PC-9 (cell line): Measurements from ENCODE around the gene PIK3R4. TPM values are rescaled to one million over a fixed set of nuclear protein-coding genes. Genes with fewer than 3 reads are reported as not detected.

ENCODE experiments used
- BruUV-seq: library from RNA; stranded (reverse); fragments of 400-500 nt; replicated peaks from 2 replicates; lab custom pipeline; 2021; lab: Mats Ljungman, UMichigan
- CTCF ChIA-PET: fragments of 300-600 bp; sonication (Branson Sonifier 250); formaldehyde crosslinking; loops from one replicate; lab custom pipeline; 2022; ENCODE audit warnings: antibody characterized with exemption; lab: Charles Lee
- POLR2A ChIA-PET: fragments of 300-600 bp; sonication (Branson Sonifier 250); formaldehyde crosslinking; loops from one replicate; lab custom pipeline; 2022; ENCODE audit warnings: antibody characterized with exemption; ENCODE audit not compliant: unreplicated experiment; lab: Charles Lee
- DNase-seq, 2 experiments: peaks; one replicate each; pipeline versions ENCODE4 v3.0.0 to v3.0.0-alpha.2; 2015 to 2022; ENCODE audit warnings: mixed read lengths in 1 of 2
- H2AFZ ChIP-seq: fragments of 200-600 bp; sonication (generic); 2 replicates; pipeline ENCODE4 v1.8.1; 2017; ENCODE audit warnings: antibody characterized with exemption
- H3F3A ChIP-seq: fragments of 200-600 bp; sonication (generic); 2 replicates; pipeline ENCODE4 v1.8.1; 2017; ENCODE audit warnings: antibody characterized with exemption, mild to moderate bottlenecking, low read depth; ENCODE audit not compliant: insufficient read depth
- H3K27ac ChIP-seq: fragments of 200-600 bp; sonication (generic); 2 replicates; pipeline ENCODE4 v1.6.1; 2016; ENCODE audit warnings: mixed run types
- H3K27me3 ChIP-seq: fragments of 200-600 bp; sonication (generic); 2 replicates; pipeline ENCODE4 v1.6.1; 2016; ENCODE audit warnings: low read depth, mixed run types; ENCODE audit not compliant: insufficient read depth
- H3K36me3 ChIP-seq: fragments of 200-600 bp; sonication (generic); 2 replicates; pipeline ENCODE4 v1.6.1; 2016; ENCODE audit warnings: low read depth, mixed run types
- H3K4me1 ChIP-seq: fragments of 200-600 bp; sonication (generic); replicated peaks from 2 replicates; pipeline ENCODE4 v1.6.1; 2016; ENCODE audit warnings: mixed run types; ENCODE audit not compliant: insufficient read depth
- H3K4me2 ChIP-seq: fragments of 200-600 bp; sonication (generic); 2 replicates; pipeline ENCODE4 v1.6.1; 2017; ENCODE audit warnings: mixed run types
- H3K4me3 ChIP-seq: fragments of 200-600 bp; sonication (generic); 2 replicates; pipeline ENCODE4 v1.6.1; 2016; ENCODE audit warnings: mixed run types
- H3K79me2 ChIP-seq: fragments of 200-600 bp; sonication (generic); 2 replicates; pipeline ENCODE4 v1.6.1; 2017; ENCODE audit warnings: low read depth, mixed run types
- H3K9me2 ChIP-seq: fragments of 200-600 bp; sonication (generic); 2 replicates; pipeline ENCODE4 v1.8.1; 2017; ENCODE audit warnings: mild to moderate bottlenecking; ENCODE audit not compliant: insufficient read depth
- H3K9me3 ChIP-seq: fragments of 200-600 bp; sonication (generic); 2 replicates; pipeline ENCODE4 v1.8.1; 2016; ENCODE audit warnings: low read depth; ENCODE audit not compliant: insufficient read depth
- H4K20me1 ChIP-seq: fragments of 200-600 bp; sonication (generic); 2 replicates; pipeline ENCODE4 v1.8.1; 2017; ENCODE audit not compliant: insufficient read depth
- EZH2 ChIP-seq: fragments of 200-600 bp; sonication (generic); IDR thresholded peaks from 2 replicates; pipeline ENCODE4 v1.8.0; 2017; ENCODE audit warnings: antibody characterized with exemption, low read depth
- intact Hi-C: fragments of 100-400 bp; cut with micrococcal nuclease; formaldehyde crosslinking; loops from one replicate; pipeline ENCODE4 v1.10.0; 2022; ENCODE audit not compliant: unreplicated experiment
- total RNA-seq: library from RNA; stranded (reverse); gene quantifications from 2 replicates; pipeline ENCODE4 v1.2.3, GENCODE V29; 2021
- TF ChIP-seq, protein P1 (sequence below): fragments of 200-600 bp; sonication (generic); conservative IDR thresholded peaks from 2 replicates; pipeline ENCODE4 v1.6.1; 2017; ENCODE audit warnings: mixed run types, antibody characterized with exemption, mild to moderate bottlenecking, moderate library complexity

Gene PIK3R4
- total RNA-seq, 1 experiment from 2014 or later = 35.2 TPM

GRCh38 chr3:130686833-130687232 lies 59.8 kb downstream of the PIK3R4 start:
- CTCF ChIA-PET = no interaction called here
- no peaks in the 10 kb centered on the region for H3F3A ChIP-seq
- no peaks in the 10 kb centered on the region; the same call in 1 of the 2 replicates for H3K9me3 ChIP-seq
- H3K4me1 ChIP-seq = no peaks in the 10 kb centered on the region
- H3K9me2 ChIP-seq = no peaks in the 10 kb centered on the region
- peaks cover 10% of the 10 kb centered on the region; the same call in 1 of the 2 replicates for H3K36me3 ChIP-seq
- H2AFZ ChIP-seq = no peak overlapping the region
- no peak for TF ChIP-seq EZH2
- TF ChIP-seq, protein P1, sequence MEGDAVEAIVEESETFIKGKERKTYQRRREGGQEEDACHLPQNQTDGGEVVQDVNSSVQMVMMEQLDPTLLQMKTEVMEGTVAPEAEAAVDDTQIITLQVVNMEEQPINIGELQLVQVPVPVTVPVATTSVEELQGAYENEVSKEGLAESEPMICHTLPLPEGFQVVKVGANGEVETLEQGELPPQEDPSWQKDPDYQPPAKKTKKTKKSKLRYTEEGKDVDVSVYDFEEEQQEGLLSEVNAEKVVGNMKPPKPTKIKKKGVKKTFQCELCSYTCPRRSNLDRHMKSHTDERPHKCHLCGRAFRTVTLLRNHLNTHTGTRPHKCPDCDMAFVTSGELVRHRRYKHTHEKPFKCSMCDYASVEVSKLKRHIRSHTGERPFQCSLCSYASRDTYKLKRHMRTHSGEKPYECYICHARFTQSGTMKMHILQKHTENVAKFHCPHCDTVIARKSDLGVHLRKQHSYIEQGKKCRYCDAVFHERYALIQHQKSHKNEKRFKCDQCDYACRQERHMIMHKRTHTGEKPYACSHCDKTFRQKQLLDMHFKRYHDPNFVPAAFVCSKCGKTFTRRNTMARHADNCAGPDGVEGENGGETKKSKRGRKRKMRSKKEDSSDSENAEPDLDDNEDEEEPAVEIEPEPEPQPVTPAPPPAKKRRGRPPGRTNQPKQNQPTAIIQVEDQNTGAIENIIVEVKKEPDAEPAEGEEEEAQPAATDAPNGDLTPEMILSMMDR = no peak
- POLR2A ChIA-PET = no interaction called here
- H3K4me2 ChIP-seq = no peak overlapping the region
- no TSS peak for BruUV-seq
- intact Hi-C loops = no loop called here
- no peak for DNase-seq
- H4K20me1 ChIP-seq = no peaks in the 10 kb centered on the region
- no peaks in the 10 kb centered on the region for H3K79me2 ChIP-seq
- H3K27ac ChIP-seq = no peak overlapping the region
- H3K27me3 ChIP-seq = no peaks in the 10 kb centered on the region
- H3K4me3 ChIP-seq = no peak overlapping the region

DNA sequence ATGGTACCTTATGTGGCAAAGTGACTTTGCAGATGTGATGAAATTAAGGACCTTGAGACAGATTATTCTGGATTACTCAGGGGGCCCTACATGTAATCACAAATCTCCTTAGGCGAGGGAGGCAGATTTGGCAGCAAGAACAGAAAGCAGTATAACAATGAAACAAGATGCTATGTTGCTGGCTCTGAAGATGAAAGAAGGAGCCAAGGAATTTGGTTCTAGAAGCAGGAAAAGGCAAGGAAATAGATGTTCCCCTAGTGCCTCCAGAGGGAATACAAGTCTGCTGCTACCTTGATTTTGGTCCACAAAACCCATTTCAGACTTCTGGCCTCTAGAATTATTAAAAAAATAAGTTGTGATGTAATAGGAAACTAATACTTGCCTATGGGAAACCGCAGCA lies 64.5 kb downstream of the PIK3R4 start:
- Histone ChIP-seq H3K9me3 (no peaks in the 10 kb centered on the region; the same call in 1 of the 2 replicates), H4K20me1 (no peaks in the 10 kb centered on the region), H3K36me3 (peaks cover 25% of the 10 kb centered on the region; the same call in 1 of the 2 replicates), H3F3A (no peaks in the 10 kb centered on the region), H3K4me2 (no peak overlapping the region), H3K79me2 (no peaks in the 10 kb centered on the region), H2AFZ (no peak overlapping the region), H3K9me2 (no peaks in the 10 kb centered on the region), H3K4me1 (no peaks in the 10 kb centered on the region), H3K27me3 (no peaks in the 10 kb centered on the region), H3K27ac (no peak overlapping the region), H3K4me3 (no peak overlapping the region)
- no peak for DNase-seq
- ChIA-PET CTCF (no interaction called here), POLR2A (no interaction called here)
- no peak for TF ChIP-seq EZH2
- TF ChIP-seq, protein P1 = no peak
- intact Hi-C loops = no loop called here
- BruUV-seq = no TSS peak

GRCh38 chr3:130679218-130679617 lies 67.4 kb downstream of the PIK3R4 start:
- intact Hi-C loops = no loop called here
- no peak for TF ChIP-seq EZH2
- TF ChIP-seq, protein P1 = no peak
- BruUV-seq = no TSS peak
- Histone ChIP-seq H4K20me1 (no peaks in the 10 kb centered on the region), H3K79me2 (no peaks in the 10 kb centered on the region), H3K4me1 (no peaks in the 10 kb centered on the region), H3K4me3 (no peak overlapping the region), H3K27ac (no peak overlapping the region), H3K27me3 (no peaks in the 10 kb centered on the region), H3K36me3 (0 out of 2 replicates have a peak, but pooled peaks cover 18% of the 10 kb centered on the region), H3K4me2 (no peak overlapping the region), H3K9me2 (no peaks in the 10 kb centered on the region), H3F3A (no peaks in the 10 kb centered on the region), H2AFZ (no peak overlapping the region), H3K9me3 (no peaks in the 10 kb centered on the region)
- ChIA-PET POLR2A (no interaction called here), CTCF (no interaction called here)
- no peak for DNase-seq
